Measurements from ENCODE around the gene UBE2A.

- TF ChIP-seq ELF4 (IDR thresholded peaks at IDR 0.05), result no peak
- no peak for TF ChIP-seq NFRKB (IDR thresholded peaks at IDR 0.05)
- TF ChIP-seq SUZ12 (IDR thresholded peaks at IDR 0.05), result no peak
Measured at GRCh38 chrX:119570351-119570835, 4.0 kb upstream of the UBE2A start.
